HuH-7.5 (cell line): ENCODE data around the gene DNAJC17.
A peak's percentile ranks its signal among the peaks of the same experiment; 100 is the strongest.

Experiments
- DNase-seq: peaks from one replicate; pipeline ENCODE4 v3.0.0; 2011; ENCODE audit warnings: low spot score

Gene DNAJC17

DNA sequence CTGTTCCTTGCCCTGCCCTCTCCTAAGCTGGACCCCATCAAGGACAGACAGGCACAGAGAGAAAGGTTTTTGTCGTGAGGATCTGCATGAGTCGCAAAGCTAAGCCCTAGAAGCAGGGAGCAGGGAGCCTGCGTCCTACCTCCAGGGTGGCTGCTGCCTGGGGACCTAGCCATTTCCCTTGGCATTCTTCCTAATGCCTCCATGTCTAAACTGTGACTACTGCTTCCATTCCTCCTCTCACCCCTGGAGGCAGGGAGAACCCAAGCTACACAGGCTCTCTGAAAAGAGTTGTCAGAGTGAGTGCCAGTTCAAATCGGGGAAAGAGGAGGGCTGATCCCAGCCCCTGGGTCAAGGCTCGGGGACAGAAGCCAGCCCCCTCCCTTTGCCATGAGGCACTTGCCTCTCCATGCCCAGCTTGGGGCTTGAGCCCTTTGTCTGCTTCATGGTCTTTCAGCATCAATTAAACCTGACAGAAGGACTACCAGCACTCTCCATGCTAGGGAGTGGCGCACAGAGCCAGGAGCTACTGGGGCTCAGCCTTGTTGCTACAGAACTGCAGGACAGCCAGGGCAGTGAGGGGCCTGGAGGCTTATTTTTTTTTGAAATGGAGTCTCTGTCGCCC, 41.0 kb downstream of the DNAJC17 start:
- no peak for DNase-seq

DNA sequence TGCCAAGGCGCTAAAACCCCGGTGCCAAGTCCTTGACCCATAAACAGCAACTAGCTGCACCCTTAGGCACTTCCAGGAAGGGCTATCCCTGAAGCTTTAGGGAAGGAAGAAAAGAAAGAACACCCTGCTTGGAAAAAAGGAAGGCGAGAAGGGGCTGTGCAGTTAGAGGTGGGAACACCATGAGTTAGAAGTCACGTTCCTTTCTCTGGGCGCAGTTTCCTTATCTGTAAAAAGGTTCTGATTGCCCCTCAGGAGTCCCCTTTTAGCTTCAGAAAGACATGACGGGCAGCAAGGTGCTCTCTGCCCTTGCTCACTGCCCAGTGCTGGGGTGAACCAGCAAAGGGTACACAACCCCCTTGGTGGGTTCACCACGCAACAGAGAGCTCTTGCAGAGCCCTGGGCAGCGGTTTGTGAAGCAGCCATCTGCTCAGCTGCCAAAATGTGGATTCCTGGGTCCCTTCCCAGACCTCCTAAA, 42.6 kb downstream of the DNAJC17 start:
- no peak for DNase-seq

GRCh38 chr15:40763801-40764628, 43.3 kb downstream of the DNAJC17 start, which contains the start of gene GCHFR:
Gene GCHFR (plus strand): TSS chr15:40764068. CDS start chr15:40764181, 113 bp downstream.
- DNase-seq, result peak; percentile 84

GRCh38 chr15:40762919-40763800, 44.1 kb downstream of the DNAJC17 start:
- peak; percentile 85 for DNase-seq

DNA sequence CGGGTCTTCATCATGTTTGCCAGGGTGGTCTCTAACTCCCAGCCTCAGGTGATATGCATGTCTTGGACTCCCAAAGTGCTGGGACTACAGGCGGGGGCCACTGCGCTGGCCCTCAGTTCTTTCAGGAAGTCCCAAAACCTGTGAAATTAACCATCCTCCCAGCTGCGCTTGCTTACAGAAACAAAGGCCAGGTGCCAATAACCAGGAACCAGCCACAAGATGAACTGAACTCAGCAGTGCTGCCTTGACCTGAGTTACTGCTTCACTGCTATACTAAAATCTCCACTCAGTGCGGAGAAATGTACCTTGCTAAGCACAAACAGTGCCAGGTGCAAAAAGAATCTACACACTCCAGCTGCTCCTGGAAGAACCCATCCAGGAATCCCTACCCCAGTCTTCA, 47.3 kb downstream of the DNAJC17 start:
- no peak for DNase-seq

GRCh38 chr15:40756938-40757337, 50.3 kb downstream of the DNAJC17 start:
- DNase-seq, result no peak

DNA sequence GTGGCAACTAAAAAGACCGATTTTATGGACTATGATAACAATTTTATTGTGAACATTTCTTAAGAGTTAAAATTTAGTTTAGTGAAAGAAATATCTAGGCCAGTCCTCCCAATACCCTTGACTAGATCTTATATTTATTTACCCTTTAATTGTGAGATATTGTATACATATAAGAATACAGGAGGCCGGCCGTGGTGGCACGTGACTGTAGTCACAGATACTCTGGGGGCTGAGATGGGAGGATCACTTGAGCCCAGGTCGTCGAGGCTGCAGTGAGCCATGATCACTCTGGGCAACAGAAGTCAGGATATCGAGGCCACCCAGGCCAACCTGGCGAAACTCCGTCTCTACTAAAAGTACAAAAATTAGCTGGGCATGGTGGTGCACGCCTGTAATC, 51.5 kb downstream of the DNAJC17 start:
- DNase-seq, result no peak

- DNase-seq, result peak; percentile 46
These were observed 52.1 kb downstream of the DNAJC17 start, which contains the start of gene RMDN3 for GRCh38 chr15:40754883-40755811. Gene RMDN3 (minus strand): TSS chr15:40755254. CDS start chr15:40754783, 471 bp downstream.

DNA sequence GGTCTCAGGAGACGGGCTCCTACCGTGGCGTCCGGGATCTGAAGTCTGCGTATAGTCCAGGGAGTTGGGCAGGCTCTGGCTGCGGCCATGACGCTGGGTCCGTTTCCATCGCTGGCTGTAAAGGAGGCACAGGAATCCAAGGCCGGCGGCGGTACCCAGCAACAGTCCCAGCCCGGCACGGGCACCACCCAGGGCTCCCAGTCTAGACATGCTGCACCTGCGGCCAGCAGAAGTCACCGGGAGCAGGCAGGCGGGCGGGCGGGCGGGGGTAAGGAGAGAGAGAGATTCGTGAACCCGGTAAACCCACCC, 52.7 kb downstream of the DNAJC17 start:
- no peak for DNase-seq

DNA sequence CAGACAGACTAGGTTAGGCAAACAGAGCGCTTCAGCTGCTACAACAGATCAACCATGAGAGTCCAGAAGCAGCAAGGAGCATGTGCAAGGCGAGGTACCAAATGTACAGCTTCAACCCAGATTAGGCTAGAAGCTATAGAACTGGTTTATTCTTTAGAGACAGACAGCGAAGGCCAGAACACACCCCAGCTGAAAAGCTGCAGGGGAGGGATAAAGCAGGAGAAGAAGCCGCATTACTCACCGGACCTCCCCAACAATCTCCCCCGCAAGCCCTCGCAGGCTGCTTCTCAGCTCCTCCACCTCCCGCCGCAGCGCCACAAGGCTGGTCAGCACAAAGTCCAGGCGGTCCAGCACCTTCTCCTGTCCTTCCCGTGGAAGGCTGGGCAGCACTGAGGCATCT, 55.5 kb downstream of the DNAJC17 start:
- DNase-seq, result no peak

DNA sequence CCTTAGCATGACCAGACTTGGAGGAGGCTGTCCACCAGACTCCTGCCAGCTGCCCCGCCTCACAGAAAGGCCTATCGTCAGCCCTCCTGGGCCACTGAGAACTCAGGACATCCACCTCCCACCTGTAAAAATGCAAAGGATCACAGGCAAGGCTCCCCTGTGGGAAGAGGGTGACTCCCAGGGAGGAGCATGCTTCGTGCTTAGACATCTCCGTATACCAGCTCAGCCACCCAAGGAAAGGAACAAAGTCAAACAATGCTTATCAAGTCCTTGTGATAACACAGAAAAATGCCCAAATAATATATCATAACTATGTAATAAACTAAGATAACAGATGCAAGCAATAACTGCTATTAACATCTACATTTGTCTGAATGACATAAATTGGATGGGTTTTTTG, 56.4 kb downstream of the DNAJC17 start:
- DNase-seq, result no peak

- no peak for DNase-seq
These were observed 58.1 kb downstream of the DNAJC17 start for GRCh38 chr15:40749151-40749630.

- no peak for DNase-seq
These were observed 59.3 kb downstream of the DNAJC17 start for GRCh38 chr15:40747685-40748631.

DNA sequence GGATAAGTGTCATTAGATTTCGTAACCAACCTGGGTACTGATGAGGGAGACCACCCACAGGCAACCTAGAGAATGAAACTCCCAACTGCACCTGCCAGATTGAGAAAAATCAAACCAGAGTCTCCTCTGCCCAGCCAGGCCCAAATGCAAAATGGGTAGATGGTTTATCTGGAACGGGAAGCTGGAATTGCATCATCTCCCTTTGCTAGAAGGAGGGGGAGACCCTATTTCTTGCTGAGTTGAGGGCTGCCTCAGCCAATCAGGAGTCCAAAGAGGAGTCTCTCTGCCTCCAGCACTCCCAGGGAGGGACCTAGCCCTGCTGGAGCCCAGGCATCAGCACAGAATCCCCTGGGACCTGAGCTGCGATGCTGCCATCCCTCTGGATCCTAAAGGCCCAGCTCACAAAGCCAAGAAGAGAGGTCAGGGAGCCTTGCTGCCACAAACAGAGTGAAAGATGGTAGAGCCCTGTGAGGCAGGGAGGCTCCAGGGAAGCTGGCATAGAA, 60.3 kb downstream of the DNAJC17 start:
- no peak for DNase-seq

- no peak for DNase-seq
These were observed 62.5 kb downstream of the DNAJC17 start for GRCh38 chr15:40744815-40745152.

GRCh38 chr15:40743921-40744814, 63.1 kb downstream of the DNAJC17 start:
- DNase-seq, result no peak

GRCh38 chr15:40743485-40743901, 63.8 kb downstream of the DNAJC17 start:
- DNase-seq, result no peak

DNA sequence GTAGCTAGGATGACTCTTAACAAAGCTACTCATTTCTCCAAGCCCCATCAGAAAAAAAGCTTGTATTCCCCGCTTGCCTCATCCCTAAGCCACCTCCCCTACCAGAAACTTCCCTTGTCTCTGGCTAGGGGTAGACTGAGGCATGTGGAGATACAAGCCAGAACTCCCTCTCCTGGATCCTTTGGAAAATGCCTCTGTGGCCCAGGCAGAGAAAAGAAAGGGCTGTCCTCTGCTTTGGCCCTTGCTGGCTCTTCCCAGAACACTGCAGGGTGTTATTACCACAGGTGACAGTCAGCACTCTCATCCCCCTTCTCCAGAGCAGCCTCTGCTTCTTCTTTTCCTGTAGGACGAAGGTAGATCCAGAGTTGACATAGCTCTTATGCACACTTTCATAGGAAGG, 67.4 kb downstream of the DNAJC17 start:
- DNase-seq, result no peak

- DNase-seq, result no peak
These were observed 68.2 kb downstream of the DNAJC17 start for GRCh38 chr15:40739047-40739446.
